GM19463 (cell line): ENCODE data around the gene MED13L.
"Not testable (repeated sequence)": the region's sequence is repeated elsewhere in the genome, so short reads cannot be mapped to it uniquely, and the experiment has no call there.

Source experiments
- ATAC-seq: cut with Tn5 transposase; IDR thresholded peaks from one replicate; pipeline ENCODE4 v1.9.1; 2021; ENCODE audit warnings: mild to moderate bottlenecking, moderate library complexity; ENCODE audit not compliant: unreplicated experiment

MED13L gene

GRCh38 chr12:116136340-116136739, 141.2 kb downstream of the MED13L start:
- no peak for ATAC-seq

- no peak for ATAC-seq
Measured at GRCh38 chr12:116135209-116135930, 142.1 kb downstream of the MED13L start.

GRCh38 chr12:116133636-116134214, 143.8 kb downstream of the MED13L start:
- no peak for ATAC-seq

- no peak for ATAC-seq
Measured at GRCh38 chr12:116133149-116133548, 144.3 kb downstream of the MED13L start.

GRCh38 chr12:116131987-116132386, 145.5 kb downstream of the MED13L start:
- not testable (repeated sequence) for ATAC-seq

- no peak for ATAC-seq
Measured at GRCh38 chr12:116131176-116131575, 146.3 kb downstream of the MED13L start.

- no peak for ATAC-seq
Measured at GRCh38 chr12:116130431-116130830, 147.1 kb downstream of the MED13L start.

DNA sequence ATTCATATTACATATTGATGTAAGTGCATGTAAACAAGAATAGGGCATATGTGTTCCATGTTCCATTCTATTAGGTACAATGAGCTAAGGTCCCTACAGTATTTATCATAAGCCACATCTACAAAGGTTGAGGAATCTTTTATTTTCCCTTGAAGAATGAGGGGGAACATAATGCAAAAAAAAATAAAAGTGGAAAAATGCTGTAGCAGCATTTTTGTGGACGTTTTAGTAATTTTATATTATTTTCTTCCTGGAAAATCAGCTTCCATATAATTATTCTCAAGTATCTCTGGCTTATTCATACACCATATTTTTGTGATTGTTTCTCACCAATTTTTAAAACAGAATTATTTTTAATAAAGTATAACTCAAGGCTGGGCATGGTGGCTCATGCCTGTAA, 148.7 kb downstream of the MED13L start:
- ATAC-seq: no peak

DNA sequence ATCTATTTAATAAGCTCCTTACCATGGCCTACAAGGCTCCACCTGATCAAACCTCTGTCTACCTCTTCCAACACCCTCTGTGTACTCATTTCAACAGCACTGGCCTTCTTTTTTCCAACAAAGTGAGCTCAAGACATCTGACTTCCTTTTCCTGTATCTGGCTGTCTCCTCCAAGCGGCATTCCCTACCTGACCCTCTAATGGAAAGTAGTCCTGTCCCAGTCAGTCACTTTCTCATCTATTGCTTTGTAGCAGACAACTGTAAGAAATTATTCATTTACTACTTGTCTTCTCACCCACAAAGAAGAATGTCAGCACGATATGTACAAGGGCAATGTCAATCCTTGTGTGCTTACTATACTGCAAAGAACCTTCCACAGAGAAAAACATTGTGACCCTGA, 149.6 kb downstream of the MED13L start:
- no peak for ATAC-seq

GRCh38 chr12:116126610-116127009, 150.9 kb downstream of the MED13L start:
- no peak for ATAC-seq

- no peak for ATAC-seq
Measured at GRCh38 chr12:116125956-116126566, 151.4 kb downstream of the MED13L start.

GRCh38 chr12:116125084-116125483, 152.4 kb downstream of the MED13L start:
- ATAC-seq: no peak

DNA sequence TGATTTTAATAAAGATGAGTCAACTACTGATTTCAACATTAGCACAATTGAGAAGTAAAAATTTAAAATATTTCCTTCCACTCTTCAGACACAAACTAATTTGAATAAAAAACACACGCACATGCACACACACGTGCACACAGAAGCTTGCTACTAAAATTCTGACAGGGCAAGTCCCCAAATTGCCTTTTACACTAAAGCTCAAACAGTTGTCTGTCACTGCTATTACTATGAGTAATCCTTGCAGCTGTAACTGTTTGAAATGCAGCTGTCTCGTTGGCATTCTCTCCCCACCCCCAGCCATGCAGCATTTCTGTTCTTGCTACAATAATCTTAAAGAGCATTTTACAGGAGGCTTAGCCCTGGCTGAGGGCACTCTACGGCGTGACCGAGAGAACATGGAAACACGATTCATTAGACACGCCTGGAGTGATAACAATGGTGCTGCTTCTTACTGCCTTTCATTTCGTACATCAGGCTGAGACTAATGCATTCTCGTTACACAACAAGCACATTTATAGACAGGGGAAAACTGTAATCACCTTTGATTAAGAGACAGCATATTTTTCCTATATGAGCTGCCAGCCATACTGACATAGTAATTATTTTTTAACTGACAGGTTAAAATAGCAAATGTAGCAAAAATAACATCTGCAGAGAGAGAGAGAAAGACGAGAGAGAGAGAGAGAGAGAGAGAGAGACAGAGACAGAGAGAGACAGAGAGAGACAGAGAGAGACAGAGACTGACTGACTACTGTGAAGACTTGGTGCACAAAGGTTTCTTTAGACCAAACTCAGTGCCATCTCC, 153.8 kb downstream of the MED13L start:
- peak; percentile 67 for ATAC-seq

DNA sequence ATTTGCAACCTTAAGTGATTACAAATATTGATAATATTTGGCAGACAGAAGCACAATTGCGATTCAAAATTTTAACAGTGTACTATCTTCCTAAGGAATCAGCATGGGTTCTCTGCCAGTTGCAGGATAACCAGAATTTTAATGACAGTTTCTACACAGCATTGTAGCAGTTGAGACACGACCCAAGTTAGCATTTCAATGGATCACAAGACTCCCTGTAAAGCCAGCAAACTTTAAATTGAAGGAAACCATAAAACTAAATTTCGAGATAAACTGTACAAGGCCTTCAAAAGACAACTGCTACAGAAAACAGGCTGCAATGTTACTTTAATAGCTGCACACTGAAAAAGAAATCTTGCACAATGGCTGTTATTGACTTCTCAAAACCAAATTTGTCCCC, 154.9 kb downstream of the MED13L start:
- ATAC-seq: no peak

DNA sequence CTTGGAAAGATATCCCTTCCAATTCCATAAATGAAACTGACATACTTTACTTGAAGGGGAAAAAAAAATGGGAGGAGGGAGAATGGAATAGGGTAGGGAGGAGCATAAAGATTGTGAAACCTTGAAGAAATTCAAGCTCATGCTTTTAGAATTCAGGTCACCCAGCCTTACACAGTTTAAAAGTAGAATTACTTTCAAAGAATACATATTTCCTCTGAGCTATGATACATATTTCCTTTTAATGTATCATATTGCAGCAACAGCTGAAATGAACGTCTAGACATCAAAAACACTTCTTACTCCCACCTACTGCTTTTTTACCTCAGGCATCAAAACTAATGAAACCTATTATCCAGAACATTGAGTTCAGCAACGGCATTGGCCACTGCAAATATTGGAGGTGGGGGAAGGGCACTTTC, 156.0 kb downstream of the MED13L start:
- no peak for ATAC-seq

DNA sequence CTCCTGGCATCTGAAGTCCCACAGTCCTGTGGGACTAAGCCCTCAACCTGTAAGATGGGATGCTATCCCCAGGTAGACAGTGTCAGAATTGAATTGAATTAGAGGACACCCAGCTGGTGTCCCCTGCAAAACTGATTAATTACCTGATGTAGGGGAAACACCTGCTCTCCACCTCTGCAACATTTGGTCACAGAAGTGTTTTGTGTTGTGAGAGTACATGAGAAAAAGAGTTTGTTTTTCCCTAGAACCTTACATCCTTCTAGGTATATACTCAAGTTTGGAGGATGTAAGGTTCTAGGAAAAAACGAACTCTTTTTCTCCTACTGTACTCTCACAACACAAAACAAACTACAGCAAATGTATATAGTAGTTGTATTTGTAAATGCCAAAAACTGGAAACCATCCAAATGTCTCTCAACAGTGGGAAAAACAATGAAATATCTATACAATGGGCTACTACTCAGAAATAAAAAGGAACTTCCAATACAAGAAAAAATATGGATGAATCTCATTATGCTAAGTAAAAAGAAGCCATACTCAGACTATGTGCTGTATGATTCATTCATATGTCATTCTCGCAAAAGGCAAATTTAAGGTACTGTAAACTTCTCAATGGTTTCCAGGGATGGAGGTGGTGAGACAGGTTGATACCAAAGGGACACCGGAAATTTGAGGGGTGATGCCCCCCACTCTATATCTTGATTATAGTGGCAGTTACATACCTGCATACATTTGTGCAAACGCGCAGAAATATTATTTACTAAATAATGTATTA, 160.7 kb downstream of the MED13L start:
- no peak for ATAC-seq

DNA sequence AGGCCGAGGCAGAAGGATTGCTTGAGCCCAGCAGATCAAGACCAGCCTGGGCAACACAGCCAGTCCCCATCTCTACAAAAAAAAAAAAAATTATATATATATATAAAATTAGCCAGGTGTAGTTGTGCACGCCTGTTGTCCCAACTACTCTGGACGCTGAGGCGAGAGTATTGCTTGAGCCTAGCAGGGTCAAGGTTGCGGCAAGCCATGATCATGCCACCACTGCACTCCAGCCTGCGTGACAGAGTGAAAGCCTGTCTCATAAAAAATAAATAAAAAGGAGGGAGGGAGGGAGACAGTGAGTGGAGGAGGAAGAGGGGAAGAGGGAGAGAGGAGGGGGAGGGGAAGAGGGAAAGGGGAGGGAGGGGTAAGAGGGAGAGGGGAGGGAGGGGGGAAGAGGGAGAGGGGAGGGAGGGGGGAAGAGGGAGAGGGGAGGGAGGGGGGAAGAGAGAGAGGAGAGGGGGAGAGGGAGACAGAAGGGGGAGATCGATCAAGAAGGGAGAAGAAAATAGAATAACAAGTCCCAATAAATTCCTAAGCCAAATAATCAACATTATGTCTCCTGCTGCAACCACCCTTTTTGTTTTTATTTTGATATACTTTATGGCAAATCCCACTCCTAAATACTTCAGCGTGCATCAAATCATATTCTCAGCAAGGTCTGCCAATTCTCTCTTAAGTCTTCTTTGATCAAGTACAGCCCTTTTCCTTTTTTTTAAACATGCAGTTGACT, 163.9 kb downstream of the MED13L start:
- ATAC-seq: no peak

- ATAC-seq: no peak
Measured at GRCh38 chr12:116106870-116107269, 170.6 kb downstream of the MED13L start.

- no peak for ATAC-seq
Measured at GRCh38 chr12:116104167-116104767, 173.2 kb downstream of the MED13L start.

GRCh38 chr12:116101991-116102390, 175.5 kb downstream of the MED13L start:
- no peak for ATAC-seq
